GM18511 (cell line): ENCODE results near the gene DAPK3.
"Not testable (repeated sequence)": the region's sequence is repeated elsewhere in the genome, so short reads cannot be mapped to it uniquely, and the experiment has no call there.

Experiments
- ATAC-seq: cut with Tn5 transposase; IDR thresholded peaks from one replicate; pipeline ENCODE4 v1.9.1; 2021; ENCODE audit warnings: mild to moderate bottlenecking, moderate library complexity; ENCODE audit not compliant: unreplicated experiment

Gene DAPK3

GRCh38 chr19:3980353-3981251 lies 9.7 kb upstream of the DAPK3 start:
- no peak for ATAC-seq

DNA sequence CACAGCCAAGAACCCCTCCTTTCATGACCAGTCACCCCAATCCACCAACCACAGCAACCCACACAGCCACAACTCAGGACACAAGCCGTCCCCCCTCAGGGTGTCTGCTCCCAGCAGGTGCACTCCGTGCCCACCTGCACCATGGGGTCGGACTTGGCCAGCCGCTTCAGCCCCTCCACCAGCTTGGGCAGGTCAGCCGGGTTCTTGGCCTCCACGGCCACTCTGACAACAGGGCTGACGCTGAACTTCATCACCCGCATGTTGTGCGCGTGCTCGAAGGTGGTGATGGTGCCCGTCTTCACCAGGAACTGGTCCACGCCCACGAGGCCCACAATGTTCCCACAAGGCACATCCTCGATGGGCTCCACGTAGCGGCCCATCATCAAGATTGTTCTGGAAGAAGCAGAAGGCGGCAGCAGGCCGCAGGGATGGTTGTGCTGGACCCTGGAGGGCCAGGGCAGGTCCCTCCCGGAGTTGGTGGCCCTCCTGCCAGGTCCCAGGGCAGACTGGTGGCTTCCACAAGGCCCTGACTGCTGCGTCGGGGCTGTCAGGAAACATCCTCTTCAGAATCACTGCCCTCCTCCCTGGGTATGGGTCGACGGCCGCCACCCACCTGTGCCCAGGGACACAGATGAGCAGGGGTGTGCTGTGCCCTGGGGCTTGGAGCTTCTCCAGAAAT lies 8.9 kb upstream of the DAPK3 start:
- no peak for ATAC-seq

GRCh38 chr19:3979289-3979673 lies 8.4 kb upstream of the DAPK3 start:
- ATAC-seq: no peak

- no peak for ATAC-seq
These were observed 7.2 kb upstream of the DAPK3 start for GRCh38 chr19:3978145-3978544.

DNA sequence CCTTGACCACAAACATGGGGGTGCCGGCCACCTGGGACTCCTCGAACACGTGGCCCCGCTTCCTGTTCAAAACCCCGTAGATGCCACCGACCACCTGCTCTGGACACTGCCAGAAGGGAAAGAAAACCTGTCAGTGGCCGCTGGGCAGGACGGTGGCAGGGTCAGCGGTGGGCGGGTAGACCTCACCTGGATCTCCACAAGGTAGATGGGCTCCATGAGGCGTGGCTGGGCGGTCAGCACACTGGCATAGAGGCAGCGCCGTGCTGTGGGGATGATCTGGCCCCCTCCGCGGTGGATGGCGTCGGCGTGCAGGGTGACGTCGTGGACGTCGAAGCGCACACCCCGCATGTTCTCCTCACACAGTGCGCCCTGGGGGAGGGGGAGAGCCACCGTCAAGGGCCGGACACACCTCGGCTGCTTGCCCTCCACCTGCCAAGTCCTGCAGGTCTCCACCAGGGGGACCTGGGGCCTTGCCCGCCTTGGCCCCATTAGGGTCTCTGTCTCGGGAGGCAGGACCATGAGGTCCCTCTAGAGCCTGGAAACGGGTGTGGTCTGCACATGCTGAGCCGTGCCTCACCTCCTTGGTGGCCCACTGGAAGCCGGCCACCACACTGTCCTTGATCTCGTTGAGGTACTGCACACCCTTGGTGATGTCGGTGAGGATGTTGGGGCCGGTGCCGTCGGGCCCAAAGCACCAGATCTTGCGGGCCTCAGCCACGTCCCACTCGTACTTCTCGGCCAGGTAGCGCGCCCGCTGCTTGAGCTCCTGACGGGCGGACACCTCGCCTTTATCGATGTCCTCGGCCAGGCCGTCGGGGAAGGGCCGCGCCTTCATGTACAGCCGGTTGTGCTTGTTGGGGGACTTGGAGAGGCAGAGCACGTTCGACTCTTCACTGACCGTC lies 6.6 kb upstream of the DAPK3 start:
- ATAC-seq: no peak

DNA sequence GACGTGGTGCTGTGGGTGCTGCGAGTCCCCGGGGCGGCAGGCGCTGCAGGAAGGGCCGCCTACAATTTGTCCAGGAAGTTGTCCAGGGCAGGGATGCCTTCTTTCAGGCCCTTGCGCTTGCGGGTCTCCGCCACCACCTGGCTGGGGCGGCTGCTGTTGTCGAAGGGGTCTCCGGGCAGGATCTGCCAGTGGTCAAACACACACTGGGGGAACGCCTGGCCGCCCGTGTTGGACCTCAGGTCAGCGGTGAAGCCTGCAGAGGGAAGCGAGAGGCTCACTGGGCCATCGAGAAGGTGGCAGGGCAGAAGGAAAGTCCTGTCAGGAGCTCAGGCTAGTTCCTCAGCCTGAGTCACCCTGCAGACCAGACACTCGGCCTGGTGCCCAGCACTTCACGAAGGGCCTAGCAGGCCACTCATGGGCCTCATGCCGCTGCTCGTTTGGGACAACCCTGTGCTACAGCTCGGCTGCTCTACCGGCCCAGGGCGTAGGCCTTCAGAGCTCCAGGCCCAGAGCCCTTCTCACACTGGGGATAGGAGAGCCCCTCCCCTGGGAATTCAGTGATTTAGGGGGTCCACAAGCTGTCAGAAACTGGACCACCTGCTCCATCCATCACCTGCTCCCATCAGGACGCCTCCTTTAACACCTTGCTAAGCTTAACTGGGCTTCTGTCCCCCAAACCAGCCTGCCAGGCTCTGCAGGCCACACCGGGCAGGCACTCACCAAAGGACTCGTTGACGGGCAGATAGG lies 5.8 kb upstream of the DAPK3 start:
- ATAC-seq: no peak

DNA sequence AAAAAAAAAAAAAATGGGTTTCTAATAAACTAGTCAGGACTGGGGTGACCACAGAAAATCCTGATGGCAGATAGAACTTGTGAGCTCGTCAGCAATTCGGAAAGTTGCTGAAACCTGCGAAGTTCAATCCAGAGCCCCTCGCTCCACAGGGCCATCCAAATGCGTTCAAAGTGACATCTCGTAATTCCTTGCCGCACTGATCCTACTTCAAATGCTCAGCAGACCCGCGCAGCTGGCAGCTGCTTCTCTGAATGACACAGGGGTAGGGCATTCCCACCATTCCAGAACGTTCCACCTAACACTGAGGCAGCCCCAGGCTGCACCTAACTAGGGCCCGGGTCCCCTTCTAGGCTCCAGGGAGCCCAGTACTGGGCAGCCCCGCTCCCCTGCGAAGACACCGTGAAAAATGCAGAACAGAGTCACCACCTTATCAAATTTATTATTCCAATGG lies 4.8 kb upstream of the DAPK3 start:
- ATAC-seq: no peak

GRCh38 chr19:3975144-3975543 lies 4.2 kb upstream of the DAPK3 start:
- no peak for ATAC-seq

DNA sequence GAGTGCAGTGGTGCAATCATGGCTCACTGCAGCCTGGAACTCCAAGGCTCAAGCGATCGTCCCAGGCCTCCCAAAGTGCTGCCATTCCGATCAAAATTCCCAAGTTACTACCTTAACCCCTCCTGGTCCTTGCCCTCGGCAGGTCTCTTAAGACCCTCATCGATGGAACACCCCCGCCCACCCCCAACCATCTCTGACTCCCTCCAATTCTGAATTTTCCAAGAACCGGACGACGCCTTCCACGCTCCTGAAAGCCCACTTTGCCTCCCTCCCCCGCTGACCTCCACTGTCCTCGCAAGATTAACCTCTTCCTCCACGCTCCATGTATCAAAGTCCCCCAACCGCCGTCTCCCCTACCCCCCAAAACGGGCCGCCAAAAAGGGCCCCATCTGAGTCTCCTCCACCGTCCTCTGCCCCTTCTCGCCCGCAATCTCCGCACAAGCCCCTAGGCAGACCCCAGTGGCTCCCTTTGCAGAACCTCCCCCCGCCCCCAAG lies 539 bp downstream of the DAPK3 start:
- no peak for ATAC-seq

DNA sequence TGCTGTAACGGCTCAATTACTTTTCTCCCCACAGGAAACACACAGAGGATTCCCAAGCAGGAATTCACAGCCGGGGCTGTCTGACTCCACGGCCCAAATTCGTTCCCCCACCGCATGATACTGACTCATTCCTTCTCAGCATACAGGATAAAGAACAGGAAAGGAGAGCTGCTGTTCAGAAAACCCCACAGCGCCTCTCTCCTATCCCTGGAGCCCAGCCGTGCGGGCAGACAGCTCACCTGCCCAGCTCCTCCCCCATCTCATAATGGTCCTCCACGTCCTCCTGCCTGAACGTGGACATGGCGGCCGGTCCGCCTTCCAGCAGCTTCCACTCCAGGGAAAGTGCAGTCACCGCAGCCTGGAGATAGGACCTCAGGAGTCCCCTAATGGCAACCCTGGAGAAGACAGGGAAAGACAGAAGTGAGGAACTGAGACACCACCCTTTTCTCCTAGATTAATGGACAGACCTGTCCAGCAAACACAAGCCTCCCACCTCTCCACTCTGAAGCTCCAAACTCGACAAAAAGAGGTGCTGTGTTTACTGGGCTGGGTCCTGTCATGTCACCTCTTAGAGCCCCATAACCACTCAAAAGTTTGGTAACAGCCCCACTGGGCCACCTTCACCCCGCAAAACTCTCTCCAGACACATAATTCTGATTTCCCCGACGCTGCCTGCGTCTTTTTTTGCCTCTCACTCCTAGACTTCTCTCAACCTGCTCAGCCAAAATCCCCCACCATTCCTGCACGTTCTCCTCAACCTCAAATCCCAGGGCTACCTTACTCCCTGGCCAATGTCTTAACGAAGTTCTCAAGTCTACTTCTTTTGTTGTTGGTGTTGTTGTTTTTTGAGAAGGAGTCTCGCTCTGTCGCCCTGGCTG lies 1.2 kb downstream of the DAPK3 start:
- no peak for ATAC-seq

- ATAC-seq: no peak
These were observed 2.1 kb downstream of the DAPK3 start for GRCh38 chr19:3968556-3969434.

DNA sequence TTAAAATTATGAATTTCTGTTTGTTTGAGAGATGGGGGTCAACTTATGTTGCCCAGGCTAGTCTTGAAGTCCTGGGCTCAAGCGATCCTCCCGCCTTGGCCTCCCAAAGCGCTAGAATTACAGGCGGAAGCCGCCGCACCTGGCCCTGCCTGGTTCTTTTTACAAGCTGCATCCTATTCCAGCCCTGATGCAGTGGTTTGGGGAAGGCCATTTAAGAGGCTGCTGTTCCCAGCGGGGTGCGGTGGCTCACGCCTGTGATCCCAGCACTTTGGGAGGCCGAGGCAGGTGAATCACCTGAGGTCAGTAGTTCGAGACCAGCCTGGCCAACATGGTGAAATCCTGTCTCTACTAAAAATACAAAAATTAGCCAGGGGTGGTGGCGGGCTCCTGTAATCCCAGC lies 2.9 kb downstream of the DAPK3 start:
- not testable (repeated sequence) for ATAC-seq

- ATAC-seq: no peak
These were observed 4.6 kb downstream of the DAPK3 start for GRCh38 chr19:3966051-3967017.

DNA sequence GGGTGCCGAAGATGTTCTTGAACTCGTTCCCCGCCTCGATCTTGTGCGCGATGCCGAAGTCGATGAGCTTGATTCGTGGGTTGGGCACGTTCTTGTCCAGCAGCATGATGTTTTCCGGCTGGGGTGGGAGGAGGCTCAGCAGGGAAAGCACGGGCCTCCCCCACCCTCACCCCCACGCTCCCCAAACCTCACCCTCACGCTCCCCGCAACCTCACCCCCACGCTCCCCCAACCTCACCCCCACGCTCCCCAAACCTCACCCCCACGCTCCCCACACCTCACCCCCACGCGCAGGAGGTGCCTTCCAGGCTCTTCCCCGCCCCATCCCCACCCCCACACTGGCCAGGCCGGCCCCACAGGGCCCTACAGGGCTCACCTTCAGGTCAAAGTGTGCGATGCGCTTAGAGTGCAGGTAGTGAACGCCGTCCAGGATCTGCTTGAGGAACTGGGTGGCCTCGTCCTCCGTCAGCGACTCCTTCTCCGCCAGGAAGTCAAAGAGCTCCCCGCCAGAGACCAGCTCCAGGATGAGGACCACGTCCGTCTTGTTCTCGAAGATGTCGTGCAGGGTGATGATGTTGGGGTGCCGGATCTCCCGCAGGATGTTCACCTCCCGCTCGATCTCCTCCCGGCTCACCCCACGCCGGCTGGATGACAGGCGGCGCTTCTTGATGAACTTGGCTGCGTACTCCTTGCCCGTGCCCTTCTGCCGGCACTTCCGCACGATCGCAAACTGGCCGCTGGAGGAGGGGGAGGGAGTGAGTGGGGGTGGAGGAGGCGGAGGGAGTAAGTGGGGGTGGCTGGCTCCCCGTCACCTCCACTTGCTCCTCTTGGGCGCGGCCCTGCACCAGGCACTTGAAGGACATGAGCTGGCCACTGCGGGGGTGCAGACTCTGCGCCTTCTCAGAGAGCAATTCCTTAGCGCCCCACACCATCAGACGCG lies 6.4 kb downstream of the DAPK3 start:
- ATAC-seq: no peak

DNA sequence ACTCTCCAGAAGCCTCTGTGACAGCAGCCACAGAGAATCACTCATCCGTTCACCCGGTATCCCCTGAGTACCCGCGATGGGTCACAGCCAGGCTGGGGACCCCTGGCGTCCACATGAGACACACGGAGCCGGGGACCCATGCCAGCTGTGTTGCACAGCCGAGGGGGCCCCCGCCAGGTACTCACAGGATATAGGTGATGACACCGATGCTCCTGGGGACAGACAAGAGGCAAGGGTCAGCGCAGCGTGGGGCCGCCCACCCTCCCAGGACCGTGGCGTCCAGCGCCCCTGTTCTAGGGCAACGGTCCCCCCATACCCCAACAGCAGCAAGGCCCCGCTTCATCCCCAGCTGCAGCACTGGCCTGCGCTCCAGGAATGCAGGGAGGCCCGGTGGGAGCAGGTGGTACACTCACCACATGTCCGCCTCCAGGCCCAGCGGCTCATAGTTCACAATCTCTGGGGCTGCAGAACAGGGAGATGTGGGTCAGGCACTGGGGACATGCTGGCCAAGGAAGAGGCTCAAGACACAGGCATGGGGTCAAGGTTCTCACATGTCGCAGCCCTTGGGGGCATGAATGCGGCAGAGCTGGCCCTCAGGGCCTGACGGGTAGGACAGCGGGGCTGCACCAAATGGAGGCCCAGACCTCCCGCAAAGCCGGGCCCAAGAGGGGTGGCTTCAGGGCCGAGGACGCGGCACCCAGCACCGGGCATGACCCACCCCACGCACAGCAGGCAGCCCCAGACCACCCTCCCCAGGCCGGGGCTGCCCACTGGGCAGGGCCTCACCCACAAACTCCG lies 7.2 kb downstream of the DAPK3 start:
- no peak for ATAC-seq
